ENCODE measurements around the gene CPLX3.

Gene CPLX3

DNA sequence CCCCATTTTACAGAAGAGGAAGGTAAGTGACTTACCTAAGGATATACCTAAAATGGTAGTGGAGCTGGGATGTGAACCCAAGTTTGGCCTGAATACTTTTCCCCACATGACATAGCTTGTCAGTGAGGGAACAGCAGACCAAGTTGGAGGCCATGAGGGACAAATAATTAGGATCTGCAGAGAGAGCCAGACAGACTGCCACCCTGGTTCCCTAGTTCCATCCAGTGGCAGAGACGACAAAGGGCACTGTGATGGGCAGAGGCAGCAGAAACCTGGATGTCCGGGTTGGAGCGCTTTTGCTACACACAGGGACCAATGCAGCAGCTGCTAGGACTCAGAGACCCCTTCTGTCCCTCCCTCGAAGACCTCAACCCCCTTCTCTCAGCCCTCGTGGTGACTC, 1.2 kb downstream of the CPLX3 start:
- H3K4me3 ChIP-seq (IDR thresholded peaks at IDR 0.05; ENCODE audit: insufficient read depth, low read depth, low read length): no peak overlapping the region

DNA sequence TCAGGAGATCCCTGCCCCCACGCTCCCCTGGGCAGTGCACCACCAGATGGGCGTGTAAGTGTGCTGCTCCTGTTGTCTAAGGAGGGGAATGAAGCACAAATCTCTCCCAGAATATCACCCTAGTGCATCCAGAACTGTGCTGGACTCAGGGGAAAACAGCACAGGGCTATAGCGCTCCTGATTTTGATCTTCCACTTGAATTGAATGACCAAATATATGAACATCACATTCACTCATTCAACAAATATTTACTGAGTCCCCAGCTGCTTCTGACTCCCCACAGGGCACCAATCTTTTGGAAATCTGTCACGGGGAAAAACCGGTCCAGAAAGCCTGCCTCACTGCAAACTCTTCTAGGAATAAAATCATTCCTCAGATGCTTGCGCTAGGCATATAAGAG, 2.4 kb downstream of the CPLX3 start:
- Histone ChIP-seq H3K9ac (no peak overlapping the region), H3K36me3 (ENCODE audit: insufficient read depth) (no peaks in the 10 kb centered on the region), H3K27me3 (ENCODE audit: insufficient read depth, low read depth) (peaks cover 57% of the 10 kb centered on the region), H3K27ac (no peak overlapping the region), H3K4me1 (ENCODE audit: low read depth, poor library complexity, severe bottlenecking) (no peaks in the 10 kb centered on the region), H3K79me2 (ENCODE audit: insufficient read depth, low read depth) (no peaks in the 10 kb centered on the region), H3K4me2 (no peak overlapping the region), H2AFZ (ENCODE audit: low read depth) (no peak overlapping the region), H4K20me1 (ENCODE audit: insufficient read depth) (no peaks in the 10 kb centered on the region), H3K4me3 (IDR thresholded peaks at IDR 0.05; ENCODE audit: insufficient read depth, low read depth, low read length) (no peak overlapping the region)
- TF ChIP-seq, protein P1, sequence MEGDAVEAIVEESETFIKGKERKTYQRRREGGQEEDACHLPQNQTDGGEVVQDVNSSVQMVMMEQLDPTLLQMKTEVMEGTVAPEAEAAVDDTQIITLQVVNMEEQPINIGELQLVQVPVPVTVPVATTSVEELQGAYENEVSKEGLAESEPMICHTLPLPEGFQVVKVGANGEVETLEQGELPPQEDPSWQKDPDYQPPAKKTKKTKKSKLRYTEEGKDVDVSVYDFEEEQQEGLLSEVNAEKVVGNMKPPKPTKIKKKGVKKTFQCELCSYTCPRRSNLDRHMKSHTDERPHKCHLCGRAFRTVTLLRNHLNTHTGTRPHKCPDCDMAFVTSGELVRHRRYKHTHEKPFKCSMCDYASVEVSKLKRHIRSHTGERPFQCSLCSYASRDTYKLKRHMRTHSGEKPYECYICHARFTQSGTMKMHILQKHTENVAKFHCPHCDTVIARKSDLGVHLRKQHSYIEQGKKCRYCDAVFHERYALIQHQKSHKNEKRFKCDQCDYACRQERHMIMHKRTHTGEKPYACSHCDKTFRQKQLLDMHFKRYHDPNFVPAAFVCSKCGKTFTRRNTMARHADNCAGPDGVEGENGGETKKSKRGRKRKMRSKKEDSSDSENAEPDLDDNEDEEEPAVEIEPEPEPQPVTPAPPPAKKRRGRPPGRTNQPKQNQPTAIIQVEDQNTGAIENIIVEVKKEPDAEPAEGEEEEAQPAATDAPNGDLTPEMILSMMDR (conservative IDR thresholded peaks at IDR 0.05; ENCODE audit: low read depth, low read length): no peak

More for the DNA sequence above, 1.2 kb downstream of the CPLX3 start:
- Histone ChIP-seq H4K20me1 (ENCODE audit: insufficient read depth) (no peaks in the 10 kb centered on the region), H3K4me1 (ENCODE audit: low read depth, poor library complexity, severe bottlenecking) (no peaks in the 10 kb centered on the region), H3K27ac (no peak overlapping the region), H3K79me2 (ENCODE audit: insufficient read depth, low read depth) (no peaks in the 10 kb centered on the region), H3K27me3 (ENCODE audit: insufficient read depth, low read depth) (peaks cover 66% of the 10 kb centered on the region), H3K9ac (no peak overlapping the region), H3K4me2 (no peak overlapping the region), H2AFZ (ENCODE audit: low read depth) (no peak overlapping the region), H3K36me3 (ENCODE audit: insufficient read depth) (no peaks in the 10 kb centered on the region)
- TF ChIP-seq, protein P1 (conservative IDR thresholded peaks at IDR 0.05; ENCODE audit: low read depth, low read length): no peak

DNA sequence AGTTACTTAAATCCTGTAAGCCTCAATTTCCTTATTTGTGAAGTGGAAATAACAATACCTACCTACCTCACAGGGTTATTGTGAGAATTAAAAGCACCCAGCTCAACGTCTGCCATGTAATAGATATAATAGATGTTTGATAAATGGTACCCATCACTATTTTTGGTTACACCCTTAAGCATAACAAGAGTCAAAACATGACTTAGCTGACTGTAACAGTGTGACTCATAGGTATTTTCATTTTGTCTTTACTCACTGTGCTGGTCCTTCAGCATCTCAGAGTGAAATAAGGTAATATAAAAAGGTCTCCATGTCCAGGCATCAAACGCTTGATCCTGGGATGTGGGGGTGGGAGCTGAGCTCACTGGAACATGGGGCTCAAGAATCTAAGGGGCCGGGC, 3.1 kb downstream of the CPLX3 start:
- TF ChIP-seq, protein P1 (conservative IDR thresholded peaks at IDR 0.05; ENCODE audit: low read depth, low read length): no peak
- Histone ChIP-seq H3K4me1 (ENCODE audit: low read depth, poor library complexity, severe bottlenecking) (no peaks in the 10 kb centered on the region), H3K4me2 (no peak overlapping the region), H3K4me3 (IDR thresholded peaks at IDR 0.05; ENCODE audit: insufficient read depth, low read depth, low read length) (no peak overlapping the region), H3K36me3 (ENCODE audit: insufficient read depth) (no peaks in the 10 kb centered on the region), H2AFZ (ENCODE audit: low read depth) (no peak overlapping the region), H3K27me3 (ENCODE audit: insufficient read depth, low read depth) (peaks cover 50% of the 10 kb centered on the region), H3K27ac (no peak overlapping the region), H3K9ac (no peak overlapping the region), H4K20me1 (ENCODE audit: insufficient read depth) (no peaks in the 10 kb centered on the region), H3K79me2 (ENCODE audit: insufficient read depth, low read depth) (no peaks in the 10 kb centered on the region)

DNA sequence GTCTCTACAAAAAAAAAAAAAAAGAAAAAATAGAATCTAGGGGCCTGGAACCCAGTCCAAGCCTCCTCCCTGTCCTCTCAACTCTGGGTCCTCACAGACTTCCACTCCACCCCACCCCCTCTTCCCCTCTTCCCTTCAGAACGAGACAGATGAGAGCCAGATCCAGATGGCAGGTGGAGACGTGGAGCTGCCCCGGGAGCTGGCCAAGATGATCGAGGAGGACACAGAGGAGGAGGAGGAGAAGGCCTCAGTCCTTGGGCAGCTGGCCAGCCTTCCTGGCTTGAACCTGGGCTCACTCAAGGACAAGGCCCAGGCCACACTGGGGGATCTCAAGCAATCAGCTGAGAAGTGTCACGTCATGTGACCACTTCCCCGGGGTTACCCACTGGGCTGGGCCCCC, 3.6 kb downstream of the CPLX3 start:
- Histone ChIP-seq H3K4me1 (ENCODE audit: low read depth, poor library complexity, severe bottlenecking) (no peaks in the 10 kb centered on the region), H3K27me3 (ENCODE audit: insufficient read depth, low read depth) (peaks cover 45% of the 10 kb centered on the region), H3K27ac (no peak overlapping the region), H3K9ac (no peak overlapping the region), H2AFZ (ENCODE audit: low read depth) (no peak overlapping the region), H3K4me2 (no peak overlapping the region), H4K20me1 (ENCODE audit: insufficient read depth) (no peaks in the 10 kb centered on the region), H3K79me2 (ENCODE audit: insufficient read depth, low read depth) (no peaks in the 10 kb centered on the region), H3K36me3 (ENCODE audit: insufficient read depth) (no peaks in the 10 kb centered on the region), H3K4me3 (IDR thresholded peaks at IDR 0.05; ENCODE audit: insufficient read depth, low read depth, low read length) (no peak overlapping the region)
- TF ChIP-seq, protein P1 (conservative IDR thresholded peaks at IDR 0.05; ENCODE audit: low read depth, low read length): no peak

All from KMS-11 (cell line).